ENCODE results near the gene BRSK2.
A peak's percentile ranks its signal among the peaks of the same experiment; 100 is the strongest.

DNA sequence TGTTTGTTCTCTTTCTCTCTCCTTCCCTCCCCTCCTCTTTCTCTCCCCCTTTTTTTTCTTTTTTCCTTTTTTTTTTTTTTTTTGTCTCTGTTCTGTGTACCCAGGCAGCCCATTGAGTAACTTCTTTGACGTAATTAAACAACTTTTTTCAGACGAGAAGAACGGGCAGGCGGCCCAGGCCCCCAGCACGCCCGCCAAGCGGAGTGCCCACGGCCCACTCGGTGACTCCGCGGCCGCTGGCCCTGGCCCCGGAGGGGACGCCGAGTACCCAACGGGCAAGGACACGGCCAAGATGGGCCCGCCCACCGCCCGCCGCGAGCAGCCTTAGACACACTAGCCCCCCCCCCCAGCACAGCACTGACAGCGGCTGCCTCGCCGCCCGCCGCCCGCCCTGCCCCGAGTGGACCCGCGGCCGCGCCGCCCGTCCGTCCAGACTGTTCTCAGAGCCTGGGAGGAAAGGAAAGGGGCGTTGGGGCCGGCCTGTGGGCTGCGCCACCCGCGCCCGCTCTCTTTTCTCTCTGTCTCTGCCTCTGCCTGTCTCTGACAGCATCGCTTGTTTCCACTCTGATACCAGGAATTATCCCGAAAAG lies 70.8 kb downstream of the BRSK2 start:
- TF ChIP-seq EZH2 (IDR thresholded peaks at IDR 0.05; ENCODE audit: insufficient read depth, low read length) = peak; percentile 24
- TF ChIP-seq, protein P1, sequence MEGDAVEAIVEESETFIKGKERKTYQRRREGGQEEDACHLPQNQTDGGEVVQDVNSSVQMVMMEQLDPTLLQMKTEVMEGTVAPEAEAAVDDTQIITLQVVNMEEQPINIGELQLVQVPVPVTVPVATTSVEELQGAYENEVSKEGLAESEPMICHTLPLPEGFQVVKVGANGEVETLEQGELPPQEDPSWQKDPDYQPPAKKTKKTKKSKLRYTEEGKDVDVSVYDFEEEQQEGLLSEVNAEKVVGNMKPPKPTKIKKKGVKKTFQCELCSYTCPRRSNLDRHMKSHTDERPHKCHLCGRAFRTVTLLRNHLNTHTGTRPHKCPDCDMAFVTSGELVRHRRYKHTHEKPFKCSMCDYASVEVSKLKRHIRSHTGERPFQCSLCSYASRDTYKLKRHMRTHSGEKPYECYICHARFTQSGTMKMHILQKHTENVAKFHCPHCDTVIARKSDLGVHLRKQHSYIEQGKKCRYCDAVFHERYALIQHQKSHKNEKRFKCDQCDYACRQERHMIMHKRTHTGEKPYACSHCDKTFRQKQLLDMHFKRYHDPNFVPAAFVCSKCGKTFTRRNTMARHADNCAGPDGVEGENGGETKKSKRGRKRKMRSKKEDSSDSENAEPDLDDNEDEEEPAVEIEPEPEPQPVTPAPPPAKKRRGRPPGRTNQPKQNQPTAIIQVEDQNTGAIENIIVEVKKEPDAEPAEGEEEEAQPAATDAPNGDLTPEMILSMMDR (IDR thresholded peaks at IDR 0.05; ENCODE audit: insufficient read depth, low read depth, low read length) = no peak
